KMS-11 (cell line): ENCODE results near the gene ADAMTS12.

Experiments
- H2AFZ ChIP-seq: fragments of 200-600 bp; sonication (generic); 2 replicates; pipeline ENCODE4 v1.6.1; 2016; ENCODE audit warnings: antibody characterized with exemption, mixed run types, low read depth
- H3K27ac ChIP-seq: fragments of 200-600 bp; sonication (generic); 2 replicates; pipeline ENCODE4 v1.6.1; 2016; ENCODE audit warnings: mild to moderate bottlenecking, mixed run types
- H3K27me3 ChIP-seq: fragments of 200-600 bp; sonication (generic); 2 replicates; pipeline ENCODE4 v1.6.1; 2017; ENCODE audit warnings: mild to moderate bottlenecking, low read depth, mixed run types, moderate library complexity; ENCODE audit not compliant: insufficient read depth
- H3K36me3 ChIP-seq: fragments of 200-600 bp; sonication (generic); 2 replicates; pipeline ENCODE4 v1.6.1; 2017; ENCODE audit warnings: mild to moderate bottlenecking, mixed run types; ENCODE audit not compliant: insufficient read depth
- H3K4me1 ChIP-seq: fragments of 200-600 bp; sonication (generic); 2 replicates; pipeline ENCODE4 v1.6.1; 2016; ENCODE audit warnings: mild to moderate bottlenecking, low read depth, mixed run types; ENCODE audit not compliant: poor library complexity, severe bottlenecking
- H3K4me2 ChIP-seq: fragments of 200-600 bp; sonication (generic); 2 replicates; pipeline ENCODE4 v1.7.0; 2016; ENCODE audit warnings: mild to moderate bottlenecking, mixed run types
- H3K4me3 ChIP-seq: fragments of 200-600 bp; sonication (generic); IDR thresholded peaks from 2 replicates; pipeline ENCODE4 v1.6.1; 2017; ENCODE audit warnings: low read depth, low read length, mixed read lengths; ENCODE audit not compliant: insufficient read depth
- H3K79me2 ChIP-seq: fragments of 200-600 bp; sonication (generic); 2 replicates; pipeline ENCODE4 v1.6.1; 2016; ENCODE audit warnings: low read depth, mixed run types; ENCODE audit not compliant: insufficient read depth
- H3K9ac ChIP-seq: fragments of 200-600 bp; sonication (generic); 2 replicates; pipeline ENCODE4 v1.6.1; 2016; ENCODE audit warnings: mild to moderate bottlenecking, mixed run types
- H4K20me1 ChIP-seq: fragments of 200-600 bp; sonication (generic); 2 replicates; pipeline ENCODE4 v1.6.1; 2016; ENCODE audit warnings: mild to moderate bottlenecking, mixed run types; ENCODE audit not compliant: insufficient read depth
- CTCF ChIP-seq: fragments of 200-600 bp; sonication (generic); conservative IDR thresholded peaks from 2 replicates; pipeline ENCODE4 v1.6.1; 2017; ENCODE audit warnings: low read depth, mild to moderate bottlenecking, antibody characterized with exemption, low read length, moderate library complexity, mixed read lengths

ADAMTS12 gene

DNA sequence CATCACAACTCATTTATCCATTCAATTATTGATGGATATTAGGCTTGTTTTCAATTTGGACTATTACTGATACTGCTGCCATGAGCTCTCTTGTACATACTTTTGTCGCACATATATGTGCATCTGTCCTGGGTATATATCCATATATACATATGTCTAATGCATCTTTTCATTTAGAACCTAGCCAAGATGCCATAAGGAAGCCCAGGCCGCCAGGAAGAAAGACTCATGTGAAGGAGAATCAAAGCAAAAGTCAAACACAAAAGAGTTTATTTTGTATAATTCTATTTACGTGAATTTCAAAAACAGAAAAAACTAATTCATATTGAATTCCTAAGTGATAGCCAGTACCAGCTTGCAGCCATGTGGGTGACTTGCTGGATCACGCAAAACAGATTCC is 79.0 kb downstream of the ADAMTS12 start:
- Histone ChIP-seq H3K4me1 (no peaks in the 10 kb centered on the region), H3K27me3 (no peaks in the 10 kb centered on the region), H3K9ac (no peak overlapping the region), H3K4me2 (no peak overlapping the region), H3K79me2 (no peaks in the 10 kb centered on the region), H3K36me3 (no peaks in the 10 kb centered on the region), H3K27ac (no peak overlapping the region), H2AFZ (no peak overlapping the region), H4K20me1 (no peaks in the 10 kb centered on the region), H3K4me3 (no peak overlapping the region)
- TF ChIP-seq CTCF: no peak

GRCh38 chr5:33810491-33811120 is 81.2 kb downstream of the ADAMTS12 start:
- Histone ChIP-seq H2AFZ (no peak overlapping the region), H4K20me1 (no peaks in the 10 kb centered on the region), H3K4me3 (no peak overlapping the region), H3K4me2 (no peak overlapping the region), H3K36me3 (no peaks in the 10 kb centered on the region), H3K9ac (no peak overlapping the region), H3K27ac (no peak overlapping the region), H3K79me2 (no peaks in the 10 kb centered on the region), H3K27me3 (no peaks in the 10 kb centered on the region), H3K4me1 (no peaks in the 10 kb centered on the region)
- TF ChIP-seq CTCF: no peak

DNA sequence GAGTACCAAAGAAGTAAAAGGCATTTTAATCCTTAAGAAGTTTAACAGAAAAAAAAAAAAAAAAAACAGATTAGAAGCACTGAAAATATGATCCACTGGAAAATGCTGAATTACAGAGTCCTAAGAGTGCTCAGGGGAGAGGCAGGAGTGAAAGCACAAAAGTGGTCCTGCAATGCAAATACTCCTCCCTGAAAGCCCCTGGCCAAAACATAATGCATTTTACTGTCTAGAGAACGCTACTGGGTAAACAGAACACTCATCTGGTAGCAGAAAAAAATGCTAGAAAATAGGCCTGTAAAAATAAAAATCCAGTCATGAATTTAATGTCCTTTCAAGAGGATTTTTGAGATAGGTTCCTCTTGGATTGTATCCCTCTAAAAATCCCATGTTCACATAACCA is 81.9 kb downstream of the ADAMTS12 start:
- no peak overlapping the region for H3K9ac ChIP-seq
- no peak overlapping the region for H3K4me3 ChIP-seq
- no peaks in the 10 kb centered on the region for H3K4me1 ChIP-seq
- no peak overlapping the region for H2AFZ ChIP-seq
- no peak for TF ChIP-seq CTCF
- no peaks in the 10 kb centered on the region for H3K27me3 ChIP-seq
- H3K36me3 ChIP-seq: no peaks in the 10 kb centered on the region
- H3K4me2 ChIP-seq: no peak overlapping the region
- H4K20me1 ChIP-seq: no peaks in the 10 kb centered on the region
- H3K79me2 ChIP-seq: no peaks in the 10 kb centered on the region
- H3K27ac ChIP-seq: no peak overlapping the region

GRCh38 chr5:33808699-33809098 is 83.1 kb downstream of the ADAMTS12 start:
- no peak overlapping the region for H3K4me3 ChIP-seq
- no peak overlapping the region for H2AFZ ChIP-seq
- no peaks in the 10 kb centered on the region for H3K27me3 ChIP-seq
- H3K27ac ChIP-seq: no peak overlapping the region
- no peaks in the 10 kb centered on the region for H4K20me1 ChIP-seq
- no peaks in the 10 kb centered on the region for H3K79me2 ChIP-seq
- TF ChIP-seq CTCF: no peak
- no peak overlapping the region for H3K9ac ChIP-seq
- no peak overlapping the region for H3K4me2 ChIP-seq
- H3K36me3 ChIP-seq: no peaks in the 10 kb centered on the region
- no peaks in the 10 kb centered on the region for H3K4me1 ChIP-seq
